Effector memory CD8-positive, alpha-beta T cell (primary cell): ENCODE data around the gene CXorf58.
A peak's percentile ranks its signal among the peaks of the same experiment; 100 is the strongest.
"Not testable (repeated sequence)": the region's sequence is repeated elsewhere in the genome, so short reads cannot be mapped to it uniquely, and the experiment has no call there.

ENCODE experiments used
- ATAC-seq: fragments of 150-1000 bp; cut with Tn5 transposase; replicated peaks from 2 replicates; pipeline ENCODE4 v1.10.0; 2021; ENCODE audit warnings: mild to moderate bottlenecking, moderate library complexity
- DNase-seq, 3 experiments: peaks; one replicate each; pipeline ENCODE4 v3.0.0; 2021
- H3K27ac Mint-ChIP-seq, 2 donors: one replicate each; pipeline ENCODE4 v1.8.0; 2022; ENCODE audit warnings: mild to moderate bottlenecking in 2 of 2, mixed read lengths in 2 of 2, moderate library complexity in 2 of 2
- H3K27me3 Mint-ChIP-seq, 2 donors: one replicate each; pipeline ENCODE4 v1.8.0; 2022; ENCODE audit warnings: mixed read lengths in 2 of 2
- H3K36me3 Mint-ChIP-seq: one replicate; pipeline ENCODE4 v1.8.0; 2022; ENCODE audit warnings: mild to moderate bottlenecking, moderate library complexity, mixed read lengths; ENCODE audit not compliant: insufficient read depth
- H3K4me1 Mint-ChIP-seq, 2 donors: one replicate each; pipeline ENCODE4 v1.8.0; 2022; ENCODE audit warnings: low read depth in 2 of 2, mixed read lengths in 2 of 2
- H3K4me3 Mint-ChIP-seq, 2 donors: one replicate each; pipeline ENCODE4 v1.8.0; 2022; ENCODE audit warnings: mild to moderate bottlenecking in 2 of 2, mixed read lengths in 2 of 2, moderate library complexity in 2 of 2
- H3K9me3 Mint-ChIP-seq, 2 donors: one replicate each; pipeline ENCODE4 v1.8.0; 2022; ENCODE audit warnings: mixed read lengths in 2 of 2

CXorf58 gene

DNA sequence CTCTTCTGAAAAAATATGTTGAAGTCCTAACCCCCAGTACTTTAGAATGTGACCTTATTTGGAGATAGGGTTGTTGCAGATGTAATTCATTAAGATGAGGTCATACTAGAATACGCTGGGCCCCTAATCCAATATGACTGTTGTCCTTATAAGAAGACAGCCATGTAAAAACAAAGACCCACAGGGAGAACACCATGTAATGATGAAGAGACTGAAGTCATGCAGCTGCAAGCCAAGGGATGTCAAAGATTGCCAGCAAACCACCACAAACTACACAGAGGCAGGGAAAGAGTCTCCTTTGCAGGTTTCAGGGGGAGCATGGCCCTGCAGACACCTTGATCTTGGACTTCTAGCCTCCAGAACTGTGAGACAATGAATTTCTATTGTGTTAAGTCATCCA lies 37.4 kb downstream of the CXorf58 start:
- H3K27me3 Mint-ChIP-seq: no peaks in the 10 kb centered on the region
- DNase-seq (no peak), ATAC-seq (no peak)
- peaks cover 3% of the 10 kb centered on the region for H3K36me3 Mint-ChIP-seq
- H3K4me3 Mint-ChIP-seq: no peak overlapping the region
- H3K9me3 Mint-ChIP-seq: no peaks in the 10 kb centered on the region
- H3K4me1 Mint-ChIP-seq: no peaks in the 10 kb centered on the region
- H3K27ac Mint-ChIP-seq: no peak overlapping the region

DNA sequence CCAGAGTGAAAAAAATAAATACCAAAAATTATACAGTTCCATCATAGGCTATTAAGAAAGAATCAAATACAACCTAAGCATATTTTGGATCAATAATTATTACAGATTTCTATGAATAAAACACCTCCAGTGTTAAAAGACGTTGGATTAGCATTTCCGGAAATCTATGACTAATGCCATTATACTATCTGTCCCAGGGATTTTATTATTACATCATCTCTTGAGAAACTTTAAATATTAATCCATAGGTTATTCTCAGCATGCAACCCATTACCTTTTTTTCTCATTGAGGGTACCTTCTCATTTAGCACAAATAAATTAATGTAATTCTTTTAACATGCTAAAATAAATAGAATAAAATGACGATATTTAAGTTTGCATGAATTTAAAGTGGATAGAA lies 44.6 kb downstream of the CXorf58 start:
- no peaks in the 10 kb centered on the region for H3K9me3 Mint-ChIP-seq
- no peak for DNase-seq
- H3K4me3 Mint-ChIP-seq: peak overlapping the region; percentile 77 to 80
- H3K27me3 Mint-ChIP-seq: no peaks in the 10 kb centered on the region
- H3K36me3 Mint-ChIP-seq: no peaks in the 10 kb centered on the region
- peaks cover 4 to 18% of the 10 kb centered on the region in 2 donors for H3K4me1 Mint-ChIP-seq
- ATAC-seq: no peak
- peak overlapping the region in 1 of 2 donors; percentile 89 for H3K27ac Mint-ChIP-seq

DNA sequence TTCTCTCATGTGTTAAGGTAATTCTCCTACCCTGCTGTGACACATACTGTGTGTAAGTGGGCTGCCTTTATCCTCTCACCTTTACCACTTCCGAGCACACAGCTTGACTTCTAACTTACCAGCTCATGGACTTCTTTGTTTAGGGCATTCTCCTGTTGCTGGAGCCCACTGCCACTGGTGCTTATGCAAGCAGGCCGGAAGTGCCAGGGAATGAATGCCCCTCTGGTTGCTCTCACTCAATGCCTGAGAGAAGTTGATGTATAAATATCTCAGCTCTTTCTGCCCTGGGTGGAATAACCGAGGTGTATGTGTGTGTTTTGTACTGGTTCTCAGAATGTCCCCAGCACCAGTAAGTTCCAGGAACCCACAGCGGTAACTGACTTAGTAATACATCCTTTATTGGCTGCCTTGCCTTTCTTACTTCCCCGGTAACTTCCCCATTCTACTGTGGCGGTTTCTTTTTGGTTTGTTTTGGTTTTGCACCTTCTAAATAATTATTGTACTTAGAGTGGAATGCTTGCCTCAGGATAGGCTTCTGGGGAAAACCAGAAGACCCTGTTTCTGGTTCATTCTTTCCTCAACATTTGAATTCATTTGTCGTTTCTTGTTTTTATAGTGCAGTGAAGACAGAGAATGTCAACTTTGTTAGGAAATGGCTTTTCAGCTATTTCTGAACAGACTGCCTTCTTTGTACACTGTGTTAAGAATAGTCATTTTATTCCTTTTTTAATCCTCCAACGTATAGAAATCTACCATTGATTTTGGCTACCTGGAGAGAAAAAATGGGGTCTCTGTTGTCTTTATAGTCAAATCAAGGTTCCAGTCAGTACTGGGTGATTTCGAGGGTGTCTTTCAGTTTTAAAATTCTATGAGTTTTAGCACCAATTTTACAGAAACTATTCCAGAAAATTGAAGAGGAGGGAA lies 45.4 kb downstream of the CXorf58 start:
- H3K27ac Mint-ChIP-seq: peak overlapping the region; percentile 83 to 89
- no peaks in the 10 kb centered on the region for H3K36me3 Mint-ChIP-seq
- no peaks in the 10 kb centered on the region for H3K27me3 Mint-ChIP-seq
- H3K4me1 Mint-ChIP-seq: peaks cover 4 to 18% of the 10 kb centered on the region in 2 donors
- H3K4me3 Mint-ChIP-seq: peak overlapping the region; percentile 77 to 80
- peak; percentile 89 for ATAC-seq
- H3K9me3 Mint-ChIP-seq: no peaks in the 10 kb centered on the region
- DNase-seq: peak; percentile 10 to 19 (median 11)

DNA sequence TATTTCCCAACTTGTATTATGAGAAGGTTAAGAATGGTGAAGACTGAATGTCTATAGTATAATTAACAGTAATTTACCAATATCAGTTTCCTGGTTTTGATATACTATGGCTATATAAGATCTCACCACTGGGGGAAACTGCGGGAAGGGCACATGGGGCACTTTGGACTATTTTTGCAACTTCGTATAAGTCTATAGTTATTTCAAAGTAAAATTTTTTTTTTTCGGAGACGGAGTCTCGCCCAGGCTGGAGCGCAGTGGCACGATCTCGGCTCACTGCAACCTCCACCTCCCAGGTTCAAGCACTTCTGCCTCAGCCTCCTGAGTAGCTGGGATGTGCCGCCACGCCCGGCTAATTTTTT lies 46.1 kb downstream of the CXorf58 start:
- Mint-ChIP-seq H3K9me3 (no peaks in the 10 kb centered on the region), H3K4me3 (peak overlapping the region; percentile 77 to 80), H3K36me3 (no peaks in the 10 kb centered on the region), H3K27me3 (no peaks in the 10 kb centered on the region), H3K27ac (peak overlapping the region; percentile 83 to 89), H3K4me1 (peaks cover 4 to 18% of the 10 kb centered on the region in 2 donors)
- no peak for ATAC-seq
- no peak for DNase-seq

- Mint-ChIP-seq H3K27me3 (no peaks in the 10 kb centered on the region), H3K27ac (peak overlapping the region in 1 of 2 donors; percentile 89), H3K4me3 (no peak overlapping the region), H3K36me3 (no peaks in the 10 kb centered on the region), H3K9me3 (no peaks in the 10 kb centered on the region), H3K4me1 (peaks cover 4 to 18% of the 10 kb centered on the region in 2 donors)
- DNase-seq: no peak
- no peak for ATAC-seq
Observed at GRCh38 chrX:23954396-23954795, 46.6 kb downstream of the CXorf58 start.

GRCh38 chrX:23959781-23960180 lies 52.0 kb downstream of the CXorf58 start:
- H3K4me3 Mint-ChIP-seq: no peak overlapping the region
- H3K27ac Mint-ChIP-seq: no peak overlapping the region
- H3K9me3 Mint-ChIP-seq: no peaks in the 10 kb centered on the region
- ATAC-seq (no peak), DNase-seq (no peak)
- no peaks in the 10 kb centered on the region for H3K27me3 Mint-ChIP-seq
- H3K4me1 Mint-ChIP-seq: no peaks in the 10 kb centered on the region
- no peaks in the 10 kb centered on the region for H3K36me3 Mint-ChIP-seq

- no peak for ATAC-seq
- H3K4me3 Mint-ChIP-seq: no peak overlapping the region
- H3K27ac Mint-ChIP-seq: no peak overlapping the region
- H3K9me3 Mint-ChIP-seq: no peaks in the 10 kb centered on the region
- no peaks in the 10 kb centered on the region for H3K27me3 Mint-ChIP-seq
- no peaks in the 10 kb centered on the region for H3K4me1 Mint-ChIP-seq
- DNase-seq: no peak
- no peaks in the 10 kb centered on the region for H3K36me3 Mint-ChIP-seq
Observed at GRCh38 chrX:23964191-23964590, 56.4 kb downstream of the CXorf58 start.

DNA sequence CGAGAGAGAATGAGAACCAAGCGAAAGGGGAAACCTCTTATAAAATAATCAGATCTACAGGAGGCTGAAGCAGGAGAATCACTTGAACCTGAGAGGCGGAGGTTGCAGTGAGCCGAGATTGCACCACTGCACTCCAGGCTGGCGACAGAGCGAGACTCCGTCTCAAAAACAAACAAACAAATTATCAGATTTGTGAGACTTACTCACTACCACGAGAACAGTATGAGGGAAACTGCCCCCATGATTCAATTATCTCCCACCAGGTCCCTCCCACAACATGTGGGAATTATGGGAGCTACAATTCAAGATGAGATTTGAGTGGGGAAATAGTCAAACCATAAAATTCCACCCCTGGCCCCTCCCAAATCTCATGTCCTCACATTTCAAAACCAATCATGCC lies 57.8 kb downstream of the CXorf58 start:
- not testable (repeated sequence) for ATAC-seq, H3K27ac Mint-ChIP-seq, H3K4me3 Mint-ChIP-seq, DNase-seq, H3K27me3 Mint-ChIP-seq, H3K36me3 Mint-ChIP-seq, H3K4me1 Mint-ChIP-seq, H3K9me3 Mint-ChIP-seq

- Mint-ChIP-seq H3K9me3 (no peaks in the 10 kb centered on the region), H3K27ac (no peak overlapping the region), H3K4me1 (peaks cover 0 to 2% of the 10 kb centered on the region in 2 donors), H3K36me3 (no peaks in the 10 kb centered on the region), H3K4me3 (no peak overlapping the region), H3K27me3 (no peaks in the 10 kb centered on the region)
- ATAC-seq: no peak
- DNase-seq: no peak
Observed at GRCh38 chrX:23978491-23978890, 70.7 kb downstream of the CXorf58 start.

- DNase-seq: no peak
Observed at GRCh38 chrX:23980011-23980441, 72.2 kb downstream of the CXorf58 start.

DNA sequence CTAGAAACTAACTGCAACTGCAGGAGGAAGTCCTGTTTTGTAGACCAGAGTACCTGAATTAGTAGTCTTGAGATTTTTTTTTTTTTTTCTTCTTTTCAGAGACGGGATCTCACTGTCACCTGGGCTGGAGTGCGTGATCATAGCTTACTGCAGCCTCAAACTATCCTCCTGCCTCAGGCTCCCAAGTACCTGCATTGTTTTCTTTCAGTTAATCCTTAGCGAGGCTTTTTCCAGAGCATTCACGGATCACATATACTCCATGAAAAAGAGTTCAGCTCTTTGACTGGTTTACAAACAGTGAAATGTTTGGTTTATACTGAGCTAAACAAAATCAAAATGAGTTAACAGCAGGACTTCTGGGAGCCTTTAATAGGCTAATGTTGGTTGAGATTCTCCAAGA lies 73.4 kb downstream of the CXorf58 start:
- DNase-seq (no peak), ATAC-seq (no peak)
- peaks cover 0 to 2% of the 10 kb centered on the region in 2 donors for H3K4me1 Mint-ChIP-seq
- H3K9me3 Mint-ChIP-seq: no peaks in the 10 kb centered on the region
- peaks cover 4% of the 10 kb centered on the region for H3K36me3 Mint-ChIP-seq
- H3K4me3 Mint-ChIP-seq: no peak overlapping the region
- no peaks in the 10 kb centered on the region for H3K27me3 Mint-ChIP-seq
- H3K27ac Mint-ChIP-seq: no peak overlapping the region

More at GRCh38 chrX:23980011-23980441, 72.2 kb downstream of the CXorf58 start:
- H3K27ac Mint-ChIP-seq: no peak overlapping the region
- H3K36me3 Mint-ChIP-seq: peaks cover 4% of the 10 kb centered on the region
- H3K4me1 Mint-ChIP-seq: peaks cover 0 to 2% of the 10 kb centered on the region in 2 donors
- no peak overlapping the region for H3K4me3 Mint-ChIP-seq
- ATAC-seq: no peak
- H3K9me3 Mint-ChIP-seq: no peaks in the 10 kb centered on the region
- no peaks in the 10 kb centered on the region for H3K27me3 Mint-ChIP-seq

- Mint-ChIP-seq H3K9me3 (no peaks in the 10 kb centered on the region), H3K4me1 (peaks cover 0 to 2% of the 10 kb centered on the region in 2 donors), H3K4me3 (no peak overlapping the region), H3K27me3 (no peaks in the 10 kb centered on the region), H3K27ac (peak overlapping the region in 1 of 2 donors; percentile 52), H3K36me3 (peaks cover 8% of the 10 kb centered on the region)
- DNase-seq (no peak), ATAC-seq (no peak)
Observed at GRCh38 chrX:23981711-23982110, 73.9 kb downstream of the CXorf58 start.

- Mint-ChIP-seq H3K27me3 (no peaks in the 10 kb centered on the region), H3K9me3 (no peaks in the 10 kb centered on the region), H3K36me3 (peaks cover 14% of the 10 kb centered on the region), H3K27ac (no peak overlapping the region), H3K4me1 (peaks cover 0 to 2% of the 10 kb centered on the region in 2 donors), H3K4me3 (no peak overlapping the region)
- ATAC-seq (no peak), DNase-seq (no peak)
Observed at GRCh38 chrX:23982891-23983290, 75.1 kb downstream of the CXorf58 start.
